Smooth muscle cell (in vitro differentiated cells): Measurements from ENCODE around the gene SDHAF4. TPM values are rescaled to one million over a fixed set of nuclear protein-coding genes. Genes with fewer than 3 reads are reported as not detected.

ENCODE experiments used
- DNase-seq: peaks from one replicate; lab custom pipeline; 2025; ENCODE audit not compliant: unreplicated experiment; lab: John Stamatoyannopoulos, UW
- H2AFZ ChIP-seq: fragments of 200-600 bp; sonication (generic); 2 replicates; pipeline ENCODE4 v1.6.0; 2016; ENCODE audit warnings: antibody characterized with exemption, low read depth, mild to moderate bottlenecking
- H3F3A ChIP-seq: fragments of 200-600 bp; sonication (generic); 2 replicates; pipeline ENCODE4 v1.6.0; 2017; ENCODE audit warnings: antibody characterized with exemption, low read depth
- H3K27ac ChIP-seq: fragments of 200-600 bp; sonication (generic); 2 replicates; pipeline ENCODE4 v1.5.1; 2016; ENCODE audit warnings: low read depth, mild to moderate bottlenecking
- H3K27me3 ChIP-seq: fragments of 200-600 bp; sonication (generic); 2 replicates; pipeline ENCODE4 v1.6.1; 2016; ENCODE audit warnings: low read depth, mild to moderate bottlenecking
- H3K36me3 ChIP-seq: fragments of 200-600 bp; sonication (generic); 2 replicates; pipeline ENCODE4 v1.5.1; 2016; ENCODE audit warnings: low read depth
- H3K4me1 ChIP-seq: fragments of 200-600 bp; sonication (generic); 2 replicates; pipeline ENCODE4 v1.5.1; 2016; ENCODE audit warnings: low read depth
- H3K4me2 ChIP-seq: fragments of 200-600 bp; sonication (generic); 2 replicates; pipeline ENCODE4 v1.6.0; 2016; ENCODE audit warnings: mild to moderate bottlenecking
- H3K4me3 ChIP-seq: fragments of 200-600 bp; sonication (generic); 2 replicates; pipeline ENCODE4 v1.5.1; 2016; ENCODE audit warnings: mild to moderate bottlenecking
- H3K79me2 ChIP-seq: fragments of 200-600 bp; sonication (generic); 2 replicates; pipeline ENCODE4 v1.6.0; 2016; ENCODE audit warnings: low read depth, mild to moderate bottlenecking
- H3K9ac ChIP-seq: fragments of 200-600 bp; sonication (generic); 2 replicates; pipeline ENCODE4 v1.6.0; 2016; ENCODE audit warnings: low read depth
- H3K9me3 ChIP-seq: fragments of 200-600 bp; sonication (generic); replicated peaks from 2 replicates; pipeline ENCODE4 v1.5.1; 2016; ENCODE audit warnings: low read depth
- H4K20me1 ChIP-seq: fragments of 200-600 bp; sonication (generic); 2 replicates; pipeline ENCODE4 v1.6.0; 2016; ENCODE audit warnings: low read depth
- WGBS: methylation state at CpG from one replicate; pipeline ENCODE4 v1.1.7; 2016; ENCODE audit warnings: low lambda C conversion rate; 5-methylcytosine and 5-hydroxymethylcytosine counted together
- polyA plus RNA-seq: library from polyadenylated mRNA; unstranded; fragments of >200 nt; fragmentation: Nextera tagmentation; extraction: Ambion mirVana; gene quantifications from 2 replicates; pipeline ENCODE4 v1.2.1, GENCODE V29; 2016
- total RNA-seq: library from RNA; depleted of rRNA; stranded (reverse); fragments of >200 nt; gene quantifications from 2 replicates; pipeline ENCODE4 v1.2.3, GENCODE V29; 2014
- TF ChIP-seq, protein P1 (sequence below): fragments of 200-600 bp; sonication (generic); IDR thresholded peaks from 2 replicates; pipeline ENCODE4 v1.5.1; 2017; ENCODE audit warnings: borderline replicate concordance, mild to moderate bottlenecking, antibody characterized with exemption; ENCODE audit not compliant: insufficient read depth, poor library complexity, severe bottlenecking

SDHAF4 gene
- total and polyA plus RNA-seq, 2 experiments from 2014 or later: 13.7 to 16.6 TPM

DNA sequence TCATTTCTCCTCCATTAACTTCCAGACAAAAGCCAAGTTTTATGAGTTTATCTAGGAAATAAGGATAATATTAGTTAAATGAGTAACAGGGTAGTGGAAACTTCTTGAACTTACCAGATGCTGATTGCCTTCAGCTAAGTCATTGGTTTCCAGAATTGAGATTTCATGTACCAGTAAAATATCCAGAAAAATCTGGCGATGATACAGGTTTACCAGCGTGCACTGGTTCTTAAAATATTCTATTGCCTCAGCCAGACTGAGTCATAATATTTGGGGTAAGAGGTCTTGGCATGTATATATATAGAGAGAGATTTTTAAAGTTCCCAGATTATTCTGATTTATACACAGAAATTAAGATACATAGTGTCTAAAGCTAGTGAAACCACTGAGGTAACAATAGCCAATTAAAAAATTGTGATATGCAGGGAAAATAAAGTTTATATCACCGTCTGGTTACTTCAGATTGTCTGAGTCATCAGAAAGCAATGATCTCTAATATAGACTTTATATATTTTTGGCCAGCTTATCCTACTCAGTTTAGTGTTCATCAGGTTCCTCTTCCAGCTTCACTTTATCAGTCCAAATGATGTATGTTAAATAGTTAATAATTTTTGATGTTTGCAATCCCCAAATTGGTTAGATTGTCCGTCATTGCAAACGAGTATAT lies 39.5 kb upstream of the SDHAF4 start:
- TF ChIP-seq, protein P1, sequence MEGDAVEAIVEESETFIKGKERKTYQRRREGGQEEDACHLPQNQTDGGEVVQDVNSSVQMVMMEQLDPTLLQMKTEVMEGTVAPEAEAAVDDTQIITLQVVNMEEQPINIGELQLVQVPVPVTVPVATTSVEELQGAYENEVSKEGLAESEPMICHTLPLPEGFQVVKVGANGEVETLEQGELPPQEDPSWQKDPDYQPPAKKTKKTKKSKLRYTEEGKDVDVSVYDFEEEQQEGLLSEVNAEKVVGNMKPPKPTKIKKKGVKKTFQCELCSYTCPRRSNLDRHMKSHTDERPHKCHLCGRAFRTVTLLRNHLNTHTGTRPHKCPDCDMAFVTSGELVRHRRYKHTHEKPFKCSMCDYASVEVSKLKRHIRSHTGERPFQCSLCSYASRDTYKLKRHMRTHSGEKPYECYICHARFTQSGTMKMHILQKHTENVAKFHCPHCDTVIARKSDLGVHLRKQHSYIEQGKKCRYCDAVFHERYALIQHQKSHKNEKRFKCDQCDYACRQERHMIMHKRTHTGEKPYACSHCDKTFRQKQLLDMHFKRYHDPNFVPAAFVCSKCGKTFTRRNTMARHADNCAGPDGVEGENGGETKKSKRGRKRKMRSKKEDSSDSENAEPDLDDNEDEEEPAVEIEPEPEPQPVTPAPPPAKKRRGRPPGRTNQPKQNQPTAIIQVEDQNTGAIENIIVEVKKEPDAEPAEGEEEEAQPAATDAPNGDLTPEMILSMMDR: no peak
- H3K9ac ChIP-seq: no peak overlapping the region
- H4K20me1 ChIP-seq: no peaks in the 10 kb centered on the region
- no peaks in the 10 kb centered on the region for H3K4me1 ChIP-seq
- H3K9me3 ChIP-seq: no peaks in the 10 kb centered on the region
- no peaks in the 10 kb centered on the region for H3K79me2 ChIP-seq
- H3F3A ChIP-seq: no peaks in the 10 kb centered on the region
- 97% methylated on average over 5 of the region's 5 CpGs for WGBS
- H3K4me2 ChIP-seq: no peak overlapping the region
- H3K27ac ChIP-seq: no peak overlapping the region
- H3K36me3 ChIP-seq: peaks cover 5% of the 10 kb centered on the region
- H3K4me3 ChIP-seq: no peak overlapping the region
- no peaks in the 10 kb centered on the region for H3K27me3 ChIP-seq
- DNase-seq: no peak
- no peak overlapping the region for H2AFZ ChIP-seq

DNA sequence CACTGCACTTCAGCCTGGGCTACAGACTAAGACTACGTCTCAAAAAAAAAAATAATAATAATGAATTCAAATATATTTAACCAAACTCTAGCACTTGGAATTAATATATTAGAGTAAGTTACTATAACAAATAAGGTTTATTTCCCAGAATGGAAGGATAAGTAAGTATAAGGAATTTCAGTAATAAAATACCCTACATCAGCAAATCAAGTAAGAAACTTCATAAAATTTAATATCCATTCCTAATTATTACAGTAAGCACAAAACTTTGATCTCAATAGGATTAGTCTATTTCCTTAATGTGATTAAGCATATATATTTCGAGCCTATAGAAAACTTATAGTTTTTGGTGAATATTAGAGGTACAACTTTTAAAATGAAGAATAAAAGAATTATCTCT lies 36.7 kb upstream of the SDHAF4 start:
- Histone ChIP-seq H3K4me2 (no peak overlapping the region), H3K27ac (no peak overlapping the region), H3K4me3 (no peak overlapping the region), H3K4me1 (no peaks in the 10 kb centered on the region), H3K9me3 (no peaks in the 10 kb centered on the region), H3K27me3 (no peaks in the 10 kb centered on the region), H3K36me3 (no peaks in the 10 kb centered on the region), H3F3A (no peaks in the 10 kb centered on the region), H4K20me1 (no peaks in the 10 kb centered on the region), H3K79me2 (no peaks in the 10 kb centered on the region), H2AFZ (no peak overlapping the region), H3K9ac (no peak overlapping the region)
- over 99% methylated on average over 2 of the region's 2 CpGs for WGBS
- TF ChIP-seq, protein P1: no peak
- no peak for DNase-seq

DNA sequence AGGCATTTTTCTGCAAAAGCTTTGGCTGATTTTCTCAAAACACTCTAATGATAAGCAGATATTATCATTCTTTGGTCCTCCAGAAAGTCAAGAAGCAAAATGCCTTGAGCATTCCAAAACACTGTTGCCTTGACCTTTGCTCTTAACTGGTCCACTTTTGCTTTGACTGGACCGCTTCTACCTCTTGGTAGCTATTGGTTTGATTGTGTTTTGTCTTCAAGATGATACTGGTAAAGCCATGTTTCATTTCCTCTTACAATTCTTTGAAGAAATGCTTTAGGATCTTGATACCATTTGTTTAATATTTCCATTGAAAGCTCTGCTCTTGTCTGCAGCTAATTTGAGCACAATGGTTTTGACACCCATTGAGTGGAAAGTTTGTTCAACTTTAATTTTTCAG lies 35.6 kb upstream of the SDHAF4 start:
- no peak overlapping the region for H3K4me3 ChIP-seq
- no peak overlapping the region for H3K27ac ChIP-seq
- H3K4me2 ChIP-seq: no peak overlapping the region
- H3K79me2 ChIP-seq: no peaks in the 10 kb centered on the region
- DNase-seq: no peak
- no peaks in the 10 kb centered on the region for H4K20me1 ChIP-seq
- no peaks in the 10 kb centered on the region for H3F3A ChIP-seq
- no peaks in the 10 kb centered on the region for H3K27me3 ChIP-seq
- H3K4me1 ChIP-seq: no peaks in the 10 kb centered on the region
- H3K9ac ChIP-seq: no peak overlapping the region
- H3K36me3 ChIP-seq: no peaks in the 10 kb centered on the region
- no peaks in the 10 kb centered on the region for H3K9me3 ChIP-seq
- no peak overlapping the region for H2AFZ ChIP-seq
- TF ChIP-seq, protein P1: no peak
- 97% methylated on average over 1 of the region's 1 CpG for WGBS

DNA sequence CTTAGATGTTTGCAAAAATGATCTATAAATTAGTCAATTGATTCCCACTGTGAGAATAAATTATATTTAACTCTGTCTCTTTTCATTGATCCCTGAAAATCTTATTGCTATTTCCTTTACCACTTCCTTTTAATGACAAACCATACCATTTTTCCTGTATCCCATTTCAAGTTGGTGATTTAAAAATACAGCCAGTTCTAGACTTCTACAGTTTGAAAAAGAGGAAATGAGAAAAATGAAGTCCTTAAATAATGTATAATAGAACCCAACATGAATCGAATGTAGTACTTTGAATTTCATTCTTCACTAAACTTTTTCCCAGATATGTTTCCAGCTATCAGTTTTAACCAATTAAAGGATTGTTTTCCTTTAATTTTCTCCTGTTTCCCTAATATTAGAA lies 29.5 kb upstream of the SDHAF4 start:
- WGBS: 97% methylated on average over 1 of the region's 1 CpG
- no peak overlapping the region for H3K9ac ChIP-seq
- H4K20me1 ChIP-seq: no peaks in the 10 kb centered on the region
- TF ChIP-seq, protein P1: no peak
- no peaks in the 10 kb centered on the region for H3K36me3 ChIP-seq
- no peak overlapping the region for H3K4me2 ChIP-seq
- H3K27me3 ChIP-seq: no peaks in the 10 kb centered on the region
- no peaks in the 10 kb centered on the region for H3K9me3 ChIP-seq
- no peaks in the 10 kb centered on the region for H3F3A ChIP-seq
- H3K4me1 ChIP-seq: no peaks in the 10 kb centered on the region
- no peak for DNase-seq
- no peak overlapping the region for H3K27ac ChIP-seq
- no peaks in the 10 kb centered on the region for H3K79me2 ChIP-seq
- no peak overlapping the region for H3K4me3 ChIP-seq
- H2AFZ ChIP-seq: no peak overlapping the region
